H9 (cell line): ENCODE measurements around the gene DFFB. TPM values are rescaled to one million over a fixed set of nuclear protein-coding genes. Genes with fewer than 3 reads are reported as not detected.

ENCODE experiments used
- DNase-seq: peaks from one replicate; pipeline ENCODE4 v3.0.0-alpha.2; 2017
- H2AFZ ChIP-seq: one replicate; pipeline ENCODE4 v1.6.1; 2013; ENCODE audit warnings: mild to moderate bottlenecking, low read length, control low read depth, moderate library complexity
- H2AK5ac ChIP-seq: 2 replicates; pipeline ENCODE4 v1.6.1; 2013; ENCODE audit warnings: low read length, control low read depth, mixed read lengths; ENCODE audit not compliant: insufficient read length
- H2BK120ac ChIP-seq: one replicate; pipeline ENCODE4 v1.6.1; 2013; ENCODE audit warnings: low read depth, mild to moderate bottlenecking, low read length, control low read depth, inconsistent platforms; ENCODE audit not compliant: poor library complexity, severe bottlenecking
- H2BK12ac ChIP-seq: 2 replicates; pipeline ENCODE4 v1.6.1; 2013; ENCODE audit warnings: low read length, control low read depth, mixed read lengths, low read depth; ENCODE audit not compliant: insufficient read length
- H2BK15ac ChIP-seq: 2 replicates; pipeline ENCODE4 v1.6.1; 2013; ENCODE audit warnings: low read depth, low read length, control low read depth
- H2BK20ac ChIP-seq: one replicate; pipeline ENCODE4 v1.6.1; 2013; ENCODE audit warnings: low read depth, mild to moderate bottlenecking, low read length, control low read depth, inconsistent platforms; ENCODE audit not compliant: poor library complexity, severe bottlenecking
- H2BK5ac ChIP-seq: 2 replicates; pipeline ENCODE4 v1.6.1; 2013; ENCODE audit warnings: low read length, control low read depth, mixed read lengths; ENCODE audit not compliant: insufficient read length
- H3K14ac ChIP-seq: 2 replicates; pipeline ENCODE4 v1.6.1; 2013; ENCODE audit warnings: low read length, control low read depth; ENCODE audit not compliant: insufficient read depth
- H3K18ac ChIP-seq: 2 replicates; pipeline ENCODE4 v1.6.1; 2013; ENCODE audit warnings: low read depth, mild to moderate bottlenecking, mixed read lengths, low read length, control low read depth; ENCODE audit not compliant: insufficient read length
- H3K23ac ChIP-seq: 2 replicates; pipeline ENCODE4 v1.6.1; 2013; ENCODE audit warnings: low read length, control low read depth, mixed read lengths, low read depth; ENCODE audit not compliant: insufficient read length
- H3K23me2 ChIP-seq: 2 replicates; pipeline ENCODE4 v1.6.1; 2013; ENCODE audit warnings: low read depth, mild to moderate bottlenecking, mixed read lengths, low read length, control low read depth; ENCODE audit not compliant: insufficient read length, poor library complexity, severe bottlenecking
- H3K27ac ChIP-seq: 2 replicates; pipeline ENCODE4 v1.5.1; 2013; ENCODE audit warnings: low read length, control low read depth, mixed read lengths, low read depth; ENCODE audit not compliant: insufficient read length
- H3K27me3 ChIP-seq: 2 replicates; pipeline ENCODE4 v1.6.1; 2013; ENCODE audit warnings: low read length, control low read depth, inconsistent platforms; ENCODE audit not compliant: insufficient read depth
- H3K4ac ChIP-seq: 2 replicates; pipeline ENCODE4 v1.6.1; 2013; ENCODE audit warnings: low read depth, mild to moderate bottlenecking, control low read depth, inconsistent platforms, low read length, moderate library complexity
- H3K4me1 ChIP-seq: 2 replicates; pipeline ENCODE4 v1.6.1; 2013; ENCODE audit warnings: low read length, control low read depth, inconsistent platforms; ENCODE audit not compliant: insufficient read depth
- H3K4me2 ChIP-seq: 2 replicates; pipeline ENCODE4 v1.6.1; 2013; ENCODE audit warnings: low read length, control low read depth, mixed read lengths; ENCODE audit not compliant: insufficient read length, insufficient read depth
- H3K56ac ChIP-seq: 2 replicates; pipeline ENCODE4 v1.6.1; 2013; ENCODE audit warnings: low read depth, mild to moderate bottlenecking, mixed read lengths, low read length, control low read depth; ENCODE audit not compliant: insufficient read length
- H3K79me1 ChIP-seq: 2 replicates; pipeline ENCODE4 v1.6.1; 2013; ENCODE audit warnings: low read depth, mild to moderate bottlenecking, moderate library complexity, low read length, control low read depth, inconsistent platforms; ENCODE audit not compliant: insufficient read depth, poor library complexity, severe bottlenecking
- H3K79me2 ChIP-seq: 2 replicates; pipeline ENCODE4 v1.6.1; 2013; ENCODE audit warnings: low read length, control low read depth, inconsistent platforms; ENCODE audit not compliant: insufficient read depth
- H3K9ac ChIP-seq: 2 replicates; pipeline ENCODE4 v1.6.1; 2013; ENCODE audit warnings: low read length, control low read depth, mixed read lengths; ENCODE audit not compliant: insufficient read length; ENCODE audit errors: extremely low read depth
- H3K9me3 ChIP-seq: one replicate; pipeline ENCODE4 v1.6.1; 2013; ENCODE audit warnings: low read depth, low read length, inconsistent platforms; ENCODE audit not compliant: control insufficient read depth
- H3T11ph ChIP-seq: one replicate; pipeline ENCODE4 v1.6.1; 2013; ENCODE audit warnings: mild to moderate bottlenecking, low read length, control low read depth, inconsistent platforms
- H4K20me1 ChIP-seq: one replicate; pipeline ENCODE4 v1.6.1; 2013; ENCODE audit not compliant: control insufficient read depth, insufficient read length, insufficient read depth
- H4K5ac ChIP-seq: 2 replicates; pipeline ENCODE4 v1.6.1; 2013; ENCODE audit warnings: low read depth, mild to moderate bottlenecking, mixed read lengths, low read length, control low read depth; ENCODE audit not compliant: insufficient read length
- H4K8ac ChIP-seq: replicated peaks from 2 replicates; pipeline ENCODE4 v1.6.1; 2013; ENCODE audit warnings: low read length, control low read depth, mixed read lengths, low read depth; ENCODE audit not compliant: insufficient read length
- H4K91ac ChIP-seq: 2 replicates; pipeline ENCODE4 v1.6.1; 2013; ENCODE audit warnings: low read depth, mild to moderate bottlenecking, moderate library complexity, mixed read lengths, low read length, control low read depth; ENCODE audit not compliant: insufficient read length
- H3K27ac Mint-ChIP-seq, 3 experiments: 2 replicates in 2 of 3; 3 replicates in 1 of 3; pipeline ENCODE4 v1.8.0; 2020 to 2021; ENCODE audit warnings: mixed read lengths in 3 of 3, mild to moderate bottlenecking in 1 of 3, moderate library complexity in 1 of 3
- H3K27me3 Mint-ChIP-seq: 2 replicates; pipeline ENCODE4 v1.8.0; 2021; ENCODE audit warnings: low read depth, mild to moderate bottlenecking, moderate library complexity, mixed read lengths
- H3K36me3 Mint-ChIP-seq, 3 experiments: 2 replicates in 2 of 3; 3 replicates in 1 of 3; pipeline ENCODE4 v1.8.0; 2020 to 2021; ENCODE audit warnings: low read depth in 3 of 3, mixed read lengths in 3 of 3; ENCODE audit not compliant: insufficient read depth in 1 of 3
- H3K4me1 Mint-ChIP-seq, 2 experiments: 2 replicates each; pipeline ENCODE4 v1.8.0; 2020; ENCODE audit warnings: mixed read lengths in 2 of 2
- H3K4me3 Mint-ChIP-seq, 2 experiments: 2 replicates in 1 of 2; 3 replicates in 1 of 2; pipeline ENCODE4 v1.8.0; 2020 to 2021; ENCODE audit warnings: mild to moderate bottlenecking in 2 of 2, mixed read lengths in 2 of 2, moderate library complexity in 1 of 2
- H3K9me3 Mint-ChIP-seq, 2 experiments: 2 replicates in 1 of 2; 3 replicates in 1 of 2; pipeline ENCODE4 v1.8.0; 2020; ENCODE audit warnings: mild to moderate bottlenecking in 2 of 2, mixed read lengths in 2 of 2, moderate library complexity in 1 of 2
- CTCF ChIP-seq: fragments of 200-600 bp; sonication (generic); conservative IDR thresholded peaks from 3 replicates; pipeline ENCODE4 v1.8.0; 2021; ENCODE audit warnings: antibody characterized with exemption, mild to moderate bottlenecking
- WGBS: extraction: QIAGEN DNeasy Blood & Tissue Kit; methylation state at CpG from one replicate; pipeline ENCODE4 v1.1.7; 2013; ENCODE audit warnings: missing lambda C conversion rate, low lambda C conversion rate, mixed read lengths; ENCODE audit not compliant: insufficient read length; ENCODE audit errors: extremely low coverage; 5-methylcytosine and 5-hydroxymethylcytosine counted together
- total RNA-seq: library from RNA; stranded (reverse); gene quantifications from 2 replicates; pipeline ENCODE4 v1.2.1, GENCODE V29; 2021

The DFFB gene
- total RNA-seq, 1 experiment from 2014 or later = 9.7 TPM

DNA sequence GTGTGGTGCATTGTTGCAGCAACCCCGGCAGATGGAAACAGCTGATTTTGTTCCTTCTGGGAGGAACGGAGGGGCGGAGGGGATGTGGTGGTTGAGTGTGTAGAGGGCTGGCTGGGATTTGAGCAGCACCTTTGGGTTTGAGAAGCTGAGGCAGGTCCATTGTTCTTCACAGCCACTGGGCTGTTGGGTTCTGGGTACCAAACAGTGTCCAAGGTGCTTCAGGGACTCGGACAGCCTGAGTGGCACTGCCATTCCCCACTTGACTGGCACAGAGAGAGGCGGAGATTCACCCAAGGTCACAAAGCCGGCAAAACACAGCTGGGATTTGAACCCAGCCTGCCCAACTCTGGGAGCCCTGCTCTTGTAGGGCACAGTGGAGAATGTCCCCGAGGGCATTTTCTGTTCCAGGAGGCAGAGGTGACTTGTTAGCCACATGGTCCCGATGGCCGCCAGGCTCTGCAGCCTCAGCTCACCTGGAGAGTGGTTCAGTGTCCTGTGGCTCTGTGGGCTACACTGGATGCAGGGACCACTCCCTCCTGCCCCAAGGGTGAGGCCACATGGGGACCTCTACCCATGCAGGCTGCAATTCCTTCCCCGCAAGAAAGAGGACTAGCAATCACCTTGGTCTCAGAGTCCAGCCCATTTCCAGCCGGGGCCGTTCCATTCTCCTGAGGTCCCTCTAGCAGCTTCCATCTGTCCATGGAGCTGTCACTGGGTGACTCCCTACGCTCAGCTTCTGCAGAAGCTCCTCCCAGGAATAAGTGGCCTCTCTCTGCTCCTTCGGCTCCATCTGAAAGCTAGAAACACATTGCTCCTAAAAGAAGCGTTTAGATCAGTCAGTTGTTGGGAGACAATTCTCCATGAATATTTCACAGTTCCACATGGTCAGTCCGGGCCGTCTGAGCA is 74.0 kb downstream of the DFFB start:
- Histone ChIP-seq H4K20me1 (no peaks in the 10 kb centered on the region), H3K4ac (no peak overlapping the region), H2BK20ac (no peak overlapping the region), H4K8ac (no peak overlapping the region), H2BK15ac (no peak overlapping the region), H3T11ph (no peak overlapping the region), H3K9me3 (no peaks in the 10 kb centered on the region), H2AFZ (no peak overlapping the region), H3K27me3 (peaks cover 1% of the 10 kb centered on the region; the same call in 1 of the 2 replicates), H4K5ac (no peak overlapping the region), H3K4me1 (no peaks in the 10 kb centered on the region), H2BK12ac (no peak overlapping the region), H3K79me2 (no peaks in the 10 kb centered on the region), H3K14ac (no peak overlapping the region), H4K91ac (no peak overlapping the region), H3K27ac (no peak overlapping the region), H3K23me2 (no peaks in the 10 kb centered on the region), H3K9ac (no peak overlapping the region), H3K23ac (no peak overlapping the region), H2BK120ac (no peak overlapping the region), H3K56ac (no peak overlapping the region), H3K18ac (no peak overlapping the region), H2AK5ac (no peak overlapping the region), H3K4me2 (no peak overlapping the region), H3K79me1 (no peaks in the 10 kb centered on the region), H2BK5ac (no peak overlapping the region)
- no peak for TF ChIP-seq CTCF
- no CpG with 5 or more reads among the region's 17 CpGs for WGBS
- Mint-ChIP-seq H3K9me3 (peaks cover 13 to 22% of the 10 kb centered on the region in 2 experiments), H3K4me1 (no peaks in the 10 kb centered on the region; a peak in 1 of 4 replicates), H3K4me3 (no peak overlapping the region), H3K36me3 (peaks cover 1 to 9% (median 7%) of the 10 kb centered on the region in 3 experiments; a peak in 4 of 7 replicates), H3K27ac (peak overlapping the region in 1 of 3 experiments; percentile 14; a peak in 1 of 7 replicates), H3K27me3 (no peaks in the 10 kb centered on the region; the same call in 1 of the 2 replicates)
- DNase-seq = no peak
